ENCODE data around the gene CEP164.
"Not testable (repeated sequence)": the region's sequence is repeated elsewhere in the genome, so short reads cannot be mapped to it uniquely, and the experiment has no call there.

CEP164 gene

GRCh38 chr11:117309310-117309709 is 18.3 kb upstream of the CEP164 start:
- DNase-seq: no peak

- no peak for DNase-seq
These were observed 14.6 kb upstream of the CEP164 start for GRCh38 chr11:117313091-117313490.

GRCh38 chr11:117313828-117314768 is 13.6 kb upstream of the CEP164 start:
- DNase-seq: no peak

GRCh38 chr11:117314840-117315239 is 12.8 kb upstream of the CEP164 start:
- DNase-seq: no peak

- no peak for DNase-seq
These were observed 12.1 kb upstream of the CEP164 start for GRCh38 chr11:117315285-117316196.

- peak; percentile 79 for DNase-seq
These were observed 11.3 kb upstream of the CEP164 start, which contains the start of gene BACE1 for GRCh38 chr11:117316197-117316961. Gene BACE1 (minus strand): TSS chr11:117316256. CDS start chr11:117315795, 461 bp downstream.

GRCh38 chr11:117318738-117319137 is 8.9 kb upstream of the CEP164 start:
- no peak for DNase-seq

GRCh38 chr11:117319214-117319840 is 8.3 kb upstream of the CEP164 start:
- no peak for DNase-seq

GRCh38 chr11:117327255-117327566 is 443 bp upstream of the CEP164 start:
- DNase-seq: not testable (repeated sequence)

- DNase-seq: no peak
These were observed 839 bp downstream of the CEP164 start for GRCh38 chr11:117328375-117329010.

- no peak for DNase-seq
These were observed 5.2 kb downstream of the CEP164 start for GRCh38 chr11:117332843-117333242.

GRCh38 chr11:117333917-117334316 is 6.3 kb downstream of the CEP164 start:
- DNase-seq: no peak

- no peak for DNase-seq
These were observed 7.2 kb downstream of the CEP164 start for GRCh38 chr11:117334896-117335295.

- DNase-seq: no peak
These were observed 7.7 kb downstream of the CEP164 start for GRCh38 chr11:117335399-117335798.

GRCh38 chr11:117337076-117337475 is 9.4 kb downstream of the CEP164 start:
- no peak for DNase-seq

- no peak for DNase-seq
These were observed 17.4 kb downstream of the CEP164 start for GRCh38 chr11:117345039-117345438.

GRCh38 chr11:117354550-117354949 is 26.9 kb downstream of the CEP164 start:
- no peak for DNase-seq

GRCh38 chr11:117356126-117356890 is 28.7 kb downstream of the CEP164 start:
- DNase-seq: no peak

- no peak for DNase-seq
These were observed 33.8 kb downstream of the CEP164 start for GRCh38 chr11:117361432-117361831.

- no peak for DNase-seq
These were observed 38.6 kb downstream of the CEP164 start for GRCh38 chr11:117366248-117366647.

- DNase-seq: no peak
These were observed 39.2 kb downstream of the CEP164 start for GRCh38 chr11:117366875-117367274.
